Activated T-cell treated with anti-CD3 and anti-CD28 coated beads, Interleukin-2, amount 50 U/mL, for 72 hours (primary cell): ENCODE data around the gene SLX4IP. TPM values are rescaled to one million over a fixed set of nuclear protein-coding genes. Genes with fewer than 3 reads are reported as not detected.

ENCODE experiments used
- ATAC-seq, 2 donors: fragments of 150-1000 bp; cut with Tn5 transposase; replicated peaks in 1 of 2; 2 replicates each; pipeline ENCODE4 v1.10.0; 2021; ENCODE audit warnings: moderate library complexity in 2 of 2, mild to moderate bottlenecking in 1 of 2
- DNase-seq, 2 donors: peaks; one replicate each; pipeline ENCODE4 v3.0.0; 2021 to 2022; ENCODE audit warnings: mixed read lengths in 1 of 2
- H3K27ac Mint-ChIP-seq: one replicate; pipeline ENCODE4 v1.8.0; 2022; ENCODE audit warnings: mild to moderate bottlenecking, moderate library complexity, mixed read lengths
- H3K27me3 Mint-ChIP-seq: one replicate; pipeline ENCODE4 v1.8.0; 2022; ENCODE audit warnings: low read depth, mixed read lengths
- H3K36me3 Mint-ChIP-seq, 2 donors: one replicate each; pipeline ENCODE4 v1.8.0; 2022; ENCODE audit warnings: mixed read lengths in 2 of 2, mild to moderate bottlenecking in 1 of 2; ENCODE audit not compliant: insufficient read depth in 2 of 2
- H3K4me1 Mint-ChIP-seq: one replicate; pipeline ENCODE4 v1.8.0; 2022; ENCODE audit warnings: low read depth, mixed read lengths
- H3K4me3 Mint-ChIP-seq, 2 donors: one replicate each; pipeline ENCODE4 v1.8.0; 2022; ENCODE audit warnings: mild to moderate bottlenecking in 2 of 2, mixed read lengths in 2 of 2, moderate library complexity in 2 of 2
- H3K9me3 Mint-ChIP-seq, 2 donors: one replicate each; pipeline ENCODE4 v1.8.0; 2022; ENCODE audit warnings: mixed read lengths in 2 of 2
- total RNA-seq, 2 donors: library from RNA; stranded (reverse); gene quantifications; one replicate each; pipeline ENCODE4 v1.2.3, GENCODE V29; 2022

SLX4IP gene
- total RNA-seq, 2 donors from 2014 or later = 7.3 to 10.9 TPM

DNA sequence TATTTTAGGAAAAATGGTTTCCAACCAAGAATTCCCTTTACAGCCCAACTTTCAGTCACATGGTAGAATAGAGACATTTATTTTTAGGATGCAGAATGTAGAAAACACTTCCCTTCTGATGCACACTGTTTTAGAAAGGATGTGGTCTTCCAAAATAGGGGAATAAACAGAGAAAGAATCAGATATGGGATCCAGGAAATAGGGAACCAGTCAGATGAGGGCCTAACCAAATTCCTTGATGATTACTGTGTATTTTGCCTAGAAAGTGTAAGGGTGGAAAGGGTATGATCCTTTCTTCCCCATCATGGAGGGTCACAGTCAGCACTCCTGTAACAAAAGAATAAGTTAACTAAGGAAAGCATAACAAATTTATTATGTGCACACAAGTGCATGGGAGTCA is 27.4 kb downstream of the SLX4IP start:
- Mint-ChIP-seq H3K36me3 (peaks cover 13 to 30% of the 10 kb centered on the region in 2 donors), H3K27me3 (no peaks in the 10 kb centered on the region), H3K9me3 (peaks cover 0 to 7% of the 10 kb centered on the region in 2 donors), H3K4me1 (peaks cover 23% of the 10 kb centered on the region), H3K27ac (no peak overlapping the region), H3K4me3 (no peak overlapping the region)
- DNase-seq = no peak
- ATAC-seq = no peak

DNA sequence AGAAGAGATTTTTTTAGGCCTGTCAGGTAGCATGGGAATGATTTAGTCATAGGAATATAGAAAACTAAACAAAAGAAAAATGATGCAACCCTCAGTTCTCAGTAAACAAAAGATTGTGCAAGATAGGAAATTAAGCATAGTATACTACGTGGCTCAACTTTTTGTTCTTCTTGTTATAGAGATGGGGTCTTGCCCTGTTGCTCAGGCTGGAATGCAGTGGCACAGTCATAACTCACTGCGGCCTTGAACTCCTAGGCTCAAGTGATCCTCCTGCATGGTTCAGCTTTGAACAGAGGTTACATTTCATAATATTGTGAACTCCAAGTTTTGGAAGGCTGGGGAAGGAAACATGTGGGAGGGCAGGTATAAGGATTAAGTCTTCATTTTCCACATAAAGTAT is 28.5 kb downstream of the SLX4IP start:
- Mint-ChIP-seq H3K4me3 (no peak overlapping the region), H3K9me3 (peaks cover 0 to 7% of the 10 kb centered on the region in 2 donors), H3K4me1 (peaks cover 30% of the 10 kb centered on the region), H3K27ac (no peak overlapping the region), H3K27me3 (no peaks in the 10 kb centered on the region), H3K36me3 (peaks cover 10 to 29% of the 10 kb centered on the region in 2 donors)
- DNase-seq (no peak), ATAC-seq (no peak)

DNA sequence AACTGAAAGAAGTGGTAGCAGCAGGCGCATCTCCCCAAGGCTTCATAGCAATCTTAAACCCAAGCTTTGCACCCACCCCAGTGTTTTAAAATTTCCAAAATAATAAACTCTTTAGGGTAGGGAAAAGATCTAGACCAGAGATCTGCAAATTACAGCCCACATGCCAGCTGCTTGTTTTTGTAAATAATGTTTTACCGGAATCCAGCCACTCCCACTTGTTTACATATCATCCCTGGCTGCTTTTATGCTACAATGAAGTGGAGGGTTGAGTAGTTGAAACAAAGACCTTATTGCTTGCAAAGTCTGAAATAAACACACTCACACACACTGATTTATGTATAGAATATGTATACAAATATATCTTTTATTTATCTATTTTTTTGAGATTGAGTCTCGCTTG is 30.0 kb downstream of the SLX4IP start:
- H3K4me3 Mint-ChIP-seq = no peak overlapping the region
- peaks cover 9 to 21% of the 10 kb centered on the region in 2 donors for H3K36me3 Mint-ChIP-seq
- no peak overlapping the region for H3K27ac Mint-ChIP-seq
- no peaks in the 10 kb centered on the region for H3K27me3 Mint-ChIP-seq
- peaks cover 0 to 3% of the 10 kb centered on the region in 2 donors for H3K9me3 Mint-ChIP-seq
- no peak for DNase-seq
- H3K4me1 Mint-ChIP-seq = peaks cover 31% of the 10 kb centered on the region
- no peak for ATAC-seq

DNA sequence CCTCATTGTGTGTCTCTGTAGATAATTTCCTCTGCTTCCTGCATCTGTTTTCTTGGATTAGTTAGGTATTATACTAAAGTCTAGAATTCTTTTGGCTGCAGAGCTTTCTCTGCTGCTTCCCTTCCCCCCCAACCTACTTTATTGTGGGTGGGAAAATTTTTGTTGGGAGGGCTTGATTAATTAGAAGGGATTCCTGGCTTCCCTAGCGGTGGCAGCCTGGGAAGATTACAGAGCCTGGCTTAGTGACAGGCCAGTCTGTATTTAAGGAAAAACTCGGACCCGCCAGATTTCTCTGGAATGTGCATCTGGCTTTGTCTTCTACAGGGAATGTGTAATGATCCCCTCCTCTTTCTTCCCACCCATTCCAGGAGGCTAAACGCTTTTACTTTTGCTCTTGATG is 31.2 kb downstream of the SLX4IP start:
- no peak overlapping the region for H3K4me3 Mint-ChIP-seq
- no peaks in the 10 kb centered on the region for H3K27me3 Mint-ChIP-seq
- DNase-seq (no peak), ATAC-seq (no peak)
- H3K36me3 Mint-ChIP-seq = peaks cover 7 to 13% of the 10 kb centered on the region in 2 donors
- peaks cover 30% of the 10 kb centered on the region for H3K4me1 Mint-ChIP-seq
- no peak overlapping the region for H3K27ac Mint-ChIP-seq
- peaks cover 0 to 2% of the 10 kb centered on the region in 2 donors for H3K9me3 Mint-ChIP-seq

DNA sequence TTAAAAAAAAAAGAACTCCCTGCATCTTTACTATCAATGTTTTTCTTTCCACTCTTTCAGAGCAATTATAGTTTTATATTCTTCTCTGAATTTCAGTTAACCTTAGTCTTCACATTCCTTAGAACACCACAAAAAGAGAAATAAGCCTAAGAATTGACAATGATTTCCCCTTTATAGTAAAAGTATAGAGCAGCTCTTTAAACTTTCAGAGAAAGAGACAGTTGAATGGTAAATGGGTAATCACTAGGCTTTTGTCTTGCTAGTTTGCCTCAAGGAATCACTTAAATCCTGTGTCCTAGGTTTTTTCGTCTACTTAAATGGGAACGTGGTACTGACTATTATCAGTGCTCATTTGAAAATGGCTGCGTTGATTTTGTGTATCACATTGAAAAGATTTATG is 31.8 kb downstream of the SLX4IP start:
- Mint-ChIP-seq H3K36me3 (peaks cover 3 to 12% of the 10 kb centered on the region in 2 donors), H3K4me3 (no peak overlapping the region)

DNA sequence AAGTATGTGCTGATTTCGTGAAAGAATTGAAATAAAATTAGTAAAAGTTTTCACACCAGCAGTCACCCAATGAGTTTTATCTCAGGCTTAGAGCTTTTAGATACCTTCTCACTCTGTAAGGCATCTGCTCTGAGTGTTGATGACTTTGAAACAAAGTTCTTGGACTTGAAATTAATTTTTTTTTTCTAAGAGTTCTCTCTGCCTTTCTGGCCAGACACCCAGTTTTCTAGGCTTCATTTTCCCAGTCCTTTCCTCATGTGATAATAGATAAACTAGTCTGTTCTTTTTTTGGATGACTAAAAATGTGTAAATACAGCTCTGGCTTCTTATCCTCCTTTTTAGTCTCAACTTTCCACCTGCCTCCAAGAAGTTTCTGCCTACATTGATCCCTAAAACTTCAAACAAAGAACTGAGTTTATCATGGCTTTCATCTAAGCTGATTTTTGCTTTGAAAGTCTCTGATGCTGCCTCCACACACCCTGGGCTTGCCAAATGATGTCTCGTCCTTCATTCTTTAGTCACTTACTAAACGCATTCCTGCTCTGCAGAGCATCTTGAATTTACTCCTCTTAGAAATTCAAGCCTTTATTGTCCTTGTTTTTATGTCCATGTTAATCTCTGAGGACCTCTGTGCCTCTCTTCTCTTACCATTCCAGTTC is 32.7 kb downstream of the SLX4IP start:
- Mint-ChIP-seq H3K27me3 (no peaks in the 10 kb centered on the region), H3K9me3 (peaks cover 0 to 2% of the 10 kb centered on the region in 2 donors), H3K36me3 (peaks cover 3 to 8% of the 10 kb centered on the region in 2 donors), H3K27ac (no peak overlapping the region), H3K4me1 (peaks cover 18% of the 10 kb centered on the region), H3K4me3 (no peak overlapping the region)
- DNase-seq (no peak), ATAC-seq (no peak)

More for the DNA sequence above, 31.8 kb downstream of the SLX4IP start:
- Mint-ChIP-seq H3K9me3 (peaks cover 0 to 2% of the 10 kb centered on the region in 2 donors), H3K27ac (no peak overlapping the region), H3K27me3 (no peaks in the 10 kb centered on the region), H3K4me1 (peaks cover 24% of the 10 kb centered on the region)
- DNase-seq (no peak), ATAC-seq (no peak)

DNA sequence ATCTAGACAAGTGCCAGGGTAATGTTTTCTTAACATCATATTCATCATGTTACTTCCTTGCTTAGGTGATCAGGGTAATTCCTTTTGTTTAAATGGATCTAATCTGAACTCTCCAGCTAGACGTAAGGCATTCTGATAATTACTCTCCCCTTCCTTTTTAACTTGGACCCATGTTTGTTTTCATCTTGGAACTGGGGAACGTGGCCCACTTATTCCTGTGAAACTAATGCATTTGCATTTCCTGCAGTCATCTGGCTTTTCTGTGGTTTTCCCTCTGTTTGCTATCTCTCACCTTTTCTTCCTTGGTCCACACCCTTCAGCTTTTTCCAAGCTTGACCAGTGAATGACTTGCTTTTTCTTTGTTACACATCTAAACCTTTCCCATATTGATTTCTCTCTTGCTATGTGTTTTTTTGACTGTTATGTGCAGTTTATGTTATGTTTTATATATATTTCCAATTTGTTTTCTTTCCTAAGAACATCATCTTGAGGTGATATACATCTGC is 33.3 kb downstream of the SLX4IP start:
- Mint-ChIP-seq H3K27me3 (no peaks in the 10 kb centered on the region), H3K27ac (no peak overlapping the region), H3K9me3 (no peaks in the 10 kb centered on the region), H3K36me3 (peaks cover 0 to 2% of the 10 kb centered on the region in 2 donors), H3K4me3 (no peak overlapping the region), H3K4me1 (peaks cover 13% of the 10 kb centered on the region)
- ATAC-seq = no peak
- DNase-seq = no peak

DNA sequence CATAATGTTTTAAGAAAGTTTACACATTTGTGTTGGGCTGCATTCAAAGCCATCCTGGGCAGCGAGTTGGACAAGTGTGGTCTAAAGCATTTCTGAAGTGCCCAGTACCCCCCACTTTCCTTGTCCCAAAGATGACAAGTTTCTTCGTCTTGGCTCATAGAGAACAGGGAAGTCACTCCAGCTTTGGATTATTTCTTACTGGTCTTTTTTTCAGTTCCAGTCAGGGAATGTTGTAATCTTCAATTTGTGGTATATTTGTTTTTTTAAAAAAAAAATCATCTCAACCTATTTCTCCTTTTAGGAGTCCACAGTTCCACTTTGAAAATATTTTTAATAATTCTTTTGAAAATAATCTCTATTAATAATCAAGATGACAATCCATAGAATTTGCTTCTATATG is 34.0 kb downstream of the SLX4IP start:
- Mint-ChIP-seq H3K4me3 (no peak overlapping the region), H3K27me3 (no peaks in the 10 kb centered on the region), H3K9me3 (no peaks in the 10 kb centered on the region), H3K36me3 (peaks cover 0 to 1% of the 10 kb centered on the region in 2 donors), H3K27ac (no peak overlapping the region), H3K4me1 (peaks cover 8% of the 10 kb centered on the region)
- DNase-seq (no peak), ATAC-seq (no peak)

DNA sequence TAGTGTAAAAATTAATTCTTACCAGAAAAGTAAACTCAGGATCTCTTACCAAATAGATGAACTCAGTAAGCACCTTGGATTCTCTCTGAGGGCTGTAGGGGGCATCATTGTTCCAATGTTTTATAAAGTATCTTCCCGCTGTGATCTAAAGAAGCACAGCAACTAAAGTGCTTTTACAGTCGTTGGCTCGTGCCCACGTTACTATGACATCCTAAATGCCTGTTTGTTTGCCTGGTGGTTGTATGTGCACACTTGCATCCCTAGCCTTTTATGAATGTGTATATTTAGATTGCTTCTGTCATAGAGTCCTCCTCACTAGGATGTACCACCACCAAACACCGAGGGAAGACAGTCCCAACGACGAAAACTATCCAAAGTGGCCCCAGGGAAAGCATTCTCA is 34.5 kb downstream of the SLX4IP start:
- peak in 1 of 2 donors; percentile 5 for DNase-seq
- H3K27ac Mint-ChIP-seq = no peak overlapping the region

DNA sequence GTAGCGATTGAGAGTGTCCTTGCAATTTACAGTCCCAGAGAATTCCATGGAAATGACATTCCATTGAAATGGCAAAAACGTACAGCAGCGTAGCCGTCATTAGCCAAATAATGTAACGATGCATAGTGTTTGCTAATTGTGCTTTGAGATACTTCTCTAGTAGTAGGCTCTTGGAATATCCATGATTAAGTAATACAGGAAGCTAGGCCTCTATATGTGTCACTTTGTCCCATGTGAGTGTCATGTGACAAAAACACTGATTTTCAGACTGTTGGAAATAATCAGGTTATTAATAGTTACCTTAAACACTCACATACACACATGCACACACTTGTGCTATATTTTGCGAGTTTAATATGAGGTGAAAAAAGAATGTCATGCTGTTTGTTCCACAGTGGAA is 35.2 kb downstream of the SLX4IP start:
- ATAC-seq (no peak), DNase-seq (no peak)
- Mint-ChIP-seq H3K4me3 (no peak overlapping the region), H3K36me3 (peaks cover 0 to 4% of the 10 kb centered on the region in 2 donors), H3K27ac (no peak overlapping the region), H3K27me3 (no peaks in the 10 kb centered on the region), H3K4me1 (peaks cover 18% of the 10 kb centered on the region), H3K9me3 (no peaks in the 10 kb centered on the region)

More for the DNA sequence above, 34.5 kb downstream of the SLX4IP start:
- Mint-ChIP-seq H3K4me1 (peaks cover 11% of the 10 kb centered on the region), H3K9me3 (no peaks in the 10 kb centered on the region), H3K27me3 (no peaks in the 10 kb centered on the region), H3K4me3 (no peak overlapping the region), H3K36me3 (peaks cover 0 to 4% of the 10 kb centered on the region in 2 donors)
- ATAC-seq = no peak

DNA sequence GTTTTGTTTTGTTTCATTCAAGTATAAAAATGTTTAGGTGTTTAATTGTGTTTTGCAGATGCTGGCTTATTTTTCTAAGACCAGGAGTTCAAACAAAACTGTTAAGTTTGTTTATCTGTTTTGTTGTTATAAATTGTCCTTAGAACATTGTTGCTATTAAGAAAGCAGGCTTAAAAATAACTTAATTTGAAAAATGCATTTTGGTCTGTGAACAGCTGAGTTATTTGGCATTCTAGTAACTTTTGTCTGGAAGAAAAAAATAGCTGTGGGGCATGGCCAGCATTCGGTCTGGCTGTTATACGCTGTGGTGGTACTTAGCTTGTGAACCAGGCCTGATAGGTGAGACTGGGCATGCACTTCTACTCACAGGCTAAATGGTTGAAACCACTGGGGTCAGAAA is 37.8 kb downstream of the SLX4IP start:
- Mint-ChIP-seq H3K4me3 (no peak overlapping the region), H3K27me3 (no peaks in the 10 kb centered on the region), H3K4me1 (peaks cover 30% of the 10 kb centered on the region), H3K36me3 (peaks cover 0 to 4% of the 10 kb centered on the region in 2 donors), H3K9me3 (no peaks in the 10 kb centered on the region), H3K27ac (no peak overlapping the region)
- ATAC-seq = no peak
- no peak for DNase-seq

DNA sequence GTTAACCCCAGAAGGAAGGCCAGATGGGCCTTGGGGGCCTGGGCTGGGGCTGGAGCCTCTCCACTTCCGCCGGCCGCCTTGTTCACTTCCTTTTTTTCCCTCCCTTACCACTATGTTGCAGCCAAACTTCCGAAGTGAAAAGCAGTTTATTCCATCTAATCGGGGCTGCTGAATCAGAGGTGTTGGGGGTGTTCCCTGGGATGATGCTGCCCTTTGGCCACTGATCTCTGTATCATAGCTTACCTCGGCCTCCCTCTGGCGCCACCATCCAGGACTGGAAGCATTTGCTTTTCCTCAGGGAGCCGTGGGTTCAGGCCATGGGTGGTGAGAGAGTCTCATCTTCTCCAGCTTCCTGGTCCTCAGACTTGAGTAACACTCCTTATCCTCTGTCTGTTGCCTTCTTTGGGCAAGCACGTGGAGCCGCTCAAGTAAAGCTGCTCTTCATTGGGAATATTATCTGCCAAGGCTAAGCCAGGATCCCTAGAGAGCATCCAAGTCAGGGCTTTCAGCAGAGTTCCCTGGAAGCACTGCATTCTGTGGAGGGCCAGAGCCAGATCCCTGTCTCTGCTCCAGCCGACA is 39.6 kb downstream of the SLX4IP start:
- Mint-ChIP-seq H3K4me3 (no peak overlapping the region), H3K36me3 (peaks cover 0 to 4% of the 10 kb centered on the region in 2 donors), H3K4me1 (peaks cover 22% of the 10 kb centered on the region), H3K27ac (no peak overlapping the region), H3K9me3 (no peaks in the 10 kb centered on the region), H3K27me3 (no peaks in the 10 kb centered on the region)
- DNase-seq = no peak
- ATAC-seq = no peak

DNA sequence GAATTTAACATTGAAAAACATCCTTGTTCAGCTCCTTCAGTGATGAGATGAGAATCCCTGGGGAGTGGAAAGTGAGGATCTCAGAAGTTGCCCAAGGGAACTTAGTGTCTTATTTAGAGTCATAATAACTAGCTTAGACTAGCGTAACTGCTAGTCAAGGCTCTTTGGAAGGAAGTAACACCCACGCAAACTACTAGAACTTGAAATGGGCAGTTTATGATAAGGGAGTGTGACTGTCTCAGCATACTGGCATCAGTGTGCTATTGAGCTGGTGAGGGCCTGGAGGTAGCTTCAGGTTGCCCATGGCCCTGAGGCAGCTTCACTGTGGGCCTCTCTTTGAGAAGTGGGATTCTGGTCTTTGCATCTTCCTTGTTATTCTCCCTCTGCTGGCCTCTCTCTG is 40.1 kb downstream of the SLX4IP start:
- ATAC-seq = peak in 1 of 2 donors; percentile 55
- H3K27me3 Mint-ChIP-seq = no peaks in the 10 kb centered on the region
- H3K4me1 Mint-ChIP-seq = peaks cover 22% of the 10 kb centered on the region
- no peaks in the 10 kb centered on the region for H3K9me3 Mint-ChIP-seq
- H3K27ac Mint-ChIP-seq = no peak overlapping the region
- H3K4me3 Mint-ChIP-seq = no peak overlapping the region
- peaks cover 0 to 4% of the 10 kb centered on the region in 2 donors for H3K36me3 Mint-ChIP-seq
- DNase-seq = no peak
